Hepatic stellate cell (primary cell): ENCODE data around the gene UMOD.
"Not testable (repeated sequence)": the region's sequence is repeated elsewhere in the genome, so short reads cannot be mapped to it uniquely, and the experiment has no call there.

ENCODE experiments used
- DNase-seq: peaks from one replicate; pipeline ENCODE4 v3.0.0; 2011; ENCODE audit warnings: low spot score

The UMOD gene

DNA sequence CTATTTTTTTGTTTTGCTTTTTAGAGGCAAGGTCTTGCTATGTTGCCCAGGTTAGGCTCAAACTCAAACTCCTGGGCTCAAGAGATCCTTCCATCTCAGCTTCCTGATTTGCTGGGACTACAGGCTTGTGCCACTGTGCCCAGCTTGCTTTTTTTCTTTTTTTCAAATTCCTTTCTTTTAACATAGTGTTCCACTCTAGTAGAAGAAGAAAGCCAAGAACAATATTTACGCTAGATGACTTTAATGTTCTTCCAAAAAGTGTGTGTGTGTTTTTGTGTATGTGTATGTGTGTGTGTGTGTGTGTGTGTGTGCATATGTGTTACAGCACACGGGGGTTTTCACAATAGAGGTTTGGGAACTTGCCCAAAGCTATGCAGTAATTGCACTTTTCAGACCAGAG, 10.7 kb upstream of the UMOD start:
- no peak for DNase-seq

DNA sequence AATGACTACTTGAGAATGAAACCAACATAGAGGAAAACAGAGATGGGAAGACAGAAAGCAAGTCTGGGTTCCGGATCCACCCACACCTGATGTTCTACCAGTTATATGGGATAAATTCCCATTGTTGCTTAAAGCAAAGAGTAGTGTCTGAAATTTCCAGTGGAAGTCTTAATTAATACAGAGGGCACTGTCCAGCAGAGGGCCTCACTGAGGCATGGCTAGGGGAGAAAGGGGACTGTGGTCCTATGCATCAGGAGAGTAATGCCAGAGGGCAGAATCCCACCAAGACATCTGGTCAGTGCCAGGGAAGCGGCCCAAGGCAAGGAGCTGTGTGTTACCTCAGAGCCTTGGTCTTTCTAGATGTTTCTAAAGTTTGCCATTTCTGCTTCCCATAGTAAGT, 7.5 kb upstream of the UMOD start:
- DNase-seq = no peak

DNA sequence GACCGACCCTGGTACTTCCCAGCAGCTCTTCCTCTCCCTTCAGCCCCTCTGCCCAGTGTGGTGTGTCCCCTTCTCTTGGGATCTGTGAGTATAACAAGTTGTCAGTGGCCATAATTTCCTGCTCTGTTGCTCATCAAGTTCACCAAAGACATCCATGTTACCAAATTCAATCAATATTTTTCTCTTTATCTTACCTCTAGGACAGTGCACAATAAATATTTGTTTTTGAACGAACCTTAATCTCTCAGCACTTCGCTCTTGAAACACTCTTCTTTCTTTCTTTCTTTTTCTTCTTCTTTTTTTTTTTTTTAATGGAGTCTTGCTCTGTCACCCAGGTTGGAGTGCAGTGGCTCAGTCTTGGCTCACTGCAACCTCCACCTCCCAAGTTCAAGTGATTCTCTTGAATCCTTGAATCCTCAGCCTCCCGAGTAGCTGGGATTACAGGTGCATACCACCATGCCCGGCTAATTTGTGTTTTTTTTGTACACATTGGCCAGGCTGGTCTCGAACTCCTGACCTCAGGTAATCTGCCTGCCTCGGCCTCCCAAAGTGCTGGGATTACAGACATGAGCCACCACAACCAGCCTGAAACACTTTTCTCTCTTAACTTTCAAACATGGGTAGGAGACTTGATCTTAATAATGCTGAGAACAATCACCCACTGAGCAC, 2.7 kb upstream of the UMOD start:
- DNase-seq = no peak

DNA sequence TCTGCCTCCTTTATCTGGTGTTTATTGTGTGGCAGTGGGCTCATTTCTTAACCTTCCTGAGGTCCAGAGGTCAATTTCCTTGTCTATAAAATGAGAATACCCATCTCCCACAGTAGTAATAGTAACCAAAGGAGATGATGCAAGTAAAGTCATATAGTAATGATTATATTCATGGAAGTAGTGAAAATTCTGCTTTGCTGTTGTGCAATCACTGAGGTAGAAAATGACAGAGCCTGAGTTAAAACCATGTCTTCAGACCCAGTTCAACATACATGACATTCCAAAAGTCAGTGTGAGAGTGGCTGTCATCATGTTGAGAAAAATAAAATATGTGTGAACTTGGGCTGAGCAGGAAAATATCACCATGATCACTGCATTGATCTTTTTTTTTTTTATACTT, 864 bp upstream of the UMOD start:
- no peak for DNase-seq

DNA sequence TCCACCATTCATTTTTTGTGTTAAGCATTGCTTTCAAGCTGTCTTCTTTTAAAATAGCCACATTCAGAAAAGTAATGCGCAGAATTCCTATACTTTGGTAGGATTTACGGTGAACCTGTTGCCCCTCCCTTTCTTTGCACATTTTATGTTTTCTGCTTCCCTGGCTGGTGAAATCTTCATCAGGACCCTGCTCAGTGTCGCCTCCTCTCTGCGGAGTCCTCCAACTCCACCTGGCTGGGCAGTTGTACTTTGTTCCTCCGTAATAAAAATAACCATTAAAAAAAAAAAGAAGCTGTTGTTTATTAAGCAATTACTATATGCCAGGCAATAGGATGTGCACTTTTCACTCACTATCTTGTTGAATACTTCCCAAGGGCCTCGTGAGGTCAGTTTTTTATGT, 2.9 kb downstream of the UMOD start:
- no peak for DNase-seq

DNA sequence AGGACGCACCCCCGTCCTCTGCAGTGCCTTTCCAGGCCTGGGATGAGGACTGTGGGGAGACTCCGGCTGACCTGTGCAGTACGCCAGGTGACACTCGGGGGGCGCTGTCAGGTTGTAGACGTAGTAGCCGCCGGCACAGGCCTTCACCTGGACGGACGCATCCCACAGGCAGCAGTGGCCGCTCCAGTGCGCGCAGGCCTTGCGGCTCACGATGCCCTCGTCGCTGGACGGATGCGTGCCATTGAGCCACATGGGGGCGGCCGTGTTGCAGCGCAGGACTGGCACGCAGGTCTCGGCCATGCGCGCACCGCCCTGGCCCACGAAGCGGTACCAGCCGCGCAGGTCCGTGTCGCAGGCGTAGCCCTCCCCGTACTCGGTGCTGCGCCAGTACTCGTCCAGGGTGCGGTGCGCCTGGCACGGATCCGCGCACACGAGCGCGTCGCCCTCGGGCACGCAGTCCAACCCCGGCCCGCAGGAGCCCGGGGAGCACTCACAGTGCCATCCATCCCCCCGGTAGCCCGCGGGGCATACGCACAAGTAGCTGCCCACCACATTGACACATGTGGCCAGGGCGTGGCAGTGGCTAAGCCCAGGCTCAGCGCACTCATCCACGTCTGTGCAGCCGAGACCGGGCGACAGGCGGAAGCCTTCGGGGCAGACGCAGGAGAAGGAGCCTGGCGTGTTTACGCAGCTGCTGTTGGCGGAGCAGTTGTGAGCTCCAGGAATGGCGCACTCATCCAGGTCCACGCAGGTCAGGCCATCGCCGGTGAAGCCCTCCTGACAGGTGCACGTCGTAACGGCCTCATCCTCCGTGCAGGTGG, 3.9 kb downstream of the UMOD start:
- DNase-seq = no peak

DNA sequence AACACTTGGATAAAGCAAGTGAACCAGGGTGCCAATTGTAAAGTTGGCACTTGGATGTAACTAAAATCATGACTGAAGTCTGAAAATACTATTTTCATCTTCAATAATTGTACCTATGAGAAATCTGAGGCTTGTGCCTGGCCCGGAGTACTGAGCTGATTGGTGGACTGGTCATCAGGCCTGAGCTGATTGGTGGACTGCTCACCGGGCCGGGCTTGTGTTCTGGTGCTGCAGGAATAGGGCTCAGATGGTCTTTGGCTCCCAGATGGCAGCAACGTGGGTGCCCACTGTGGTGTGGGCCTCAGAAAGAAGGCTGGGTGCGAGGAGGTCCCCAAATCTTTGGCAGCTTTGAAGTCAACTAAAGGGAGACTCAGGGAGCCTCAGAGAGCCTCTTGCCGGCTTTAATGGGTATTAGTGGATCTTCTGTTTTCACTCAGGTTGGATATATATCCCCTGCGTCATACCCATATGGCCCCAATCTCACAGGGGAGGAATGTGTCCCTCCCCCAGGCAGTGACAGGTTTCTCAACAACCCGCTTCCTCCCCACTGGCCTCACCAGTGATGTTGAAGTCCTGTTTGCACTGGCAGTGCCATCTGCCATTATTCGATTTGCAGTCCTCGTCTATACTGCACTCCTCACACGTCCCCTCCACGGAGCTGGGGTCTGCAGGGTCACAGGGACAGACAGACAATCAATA, 4.7 kb downstream of the UMOD start:
- DNase-seq = no peak

DNA sequence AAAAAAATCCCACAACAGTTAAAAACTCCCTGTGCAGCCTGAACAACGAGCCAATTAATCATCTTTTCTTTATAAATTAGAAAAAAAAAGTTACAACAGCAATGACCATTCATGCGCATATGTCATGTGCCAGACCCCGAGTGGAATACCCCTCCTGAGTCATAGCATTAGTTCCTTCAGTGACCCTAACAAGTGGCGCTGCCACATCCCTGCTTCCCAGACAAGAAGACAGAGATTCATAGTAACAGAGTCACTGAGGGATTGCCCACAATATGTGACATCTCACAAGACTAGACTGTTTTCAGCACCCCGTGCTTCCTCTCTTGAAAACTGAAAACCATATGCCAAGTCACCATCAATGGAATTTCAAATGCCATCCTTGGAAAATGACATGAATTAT, 7.9 kb downstream of the UMOD start:
- no peak for DNase-seq

DNA sequence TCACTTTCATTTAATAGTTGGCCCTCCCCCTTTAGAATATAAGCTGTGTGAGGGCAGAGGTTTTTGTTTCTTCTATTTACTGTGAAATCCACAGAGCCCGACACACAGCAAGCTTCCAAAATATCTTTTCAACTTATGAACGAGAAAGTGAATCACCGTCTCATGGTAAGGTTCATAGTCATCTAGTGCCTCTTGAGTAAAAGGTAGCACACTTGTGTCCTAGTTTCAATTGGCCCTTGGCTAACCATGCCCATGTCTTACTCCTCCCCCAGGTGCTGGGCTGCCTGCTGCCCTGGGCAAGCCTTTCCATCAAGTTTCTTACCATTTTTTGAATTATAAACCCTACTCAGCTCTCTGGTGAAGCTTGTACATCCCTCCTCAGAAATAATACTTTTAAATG, 12.8 kb downstream of the UMOD start:
- no peak for DNase-seq

DNA sequence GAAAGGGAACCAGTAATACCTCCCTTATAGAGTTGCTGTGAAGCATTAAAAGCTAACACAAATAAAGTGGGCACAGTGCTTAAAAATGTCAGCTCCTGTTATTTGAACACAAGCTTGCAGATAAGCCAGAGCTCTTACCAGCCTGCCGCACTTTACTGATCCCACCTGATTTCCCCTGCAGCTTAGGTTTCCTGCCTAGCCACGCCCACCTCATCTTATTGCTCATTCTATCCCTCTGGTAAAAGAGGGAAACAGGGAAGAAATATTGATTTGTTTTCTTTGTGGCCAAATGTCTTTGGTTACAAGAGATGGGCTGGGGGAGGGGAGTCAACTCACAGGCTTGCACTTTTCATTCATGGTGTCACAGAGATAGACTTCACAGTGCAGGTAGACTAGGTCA, 15.6 kb downstream of the UMOD start:
- DNase-seq = no peak

DNA sequence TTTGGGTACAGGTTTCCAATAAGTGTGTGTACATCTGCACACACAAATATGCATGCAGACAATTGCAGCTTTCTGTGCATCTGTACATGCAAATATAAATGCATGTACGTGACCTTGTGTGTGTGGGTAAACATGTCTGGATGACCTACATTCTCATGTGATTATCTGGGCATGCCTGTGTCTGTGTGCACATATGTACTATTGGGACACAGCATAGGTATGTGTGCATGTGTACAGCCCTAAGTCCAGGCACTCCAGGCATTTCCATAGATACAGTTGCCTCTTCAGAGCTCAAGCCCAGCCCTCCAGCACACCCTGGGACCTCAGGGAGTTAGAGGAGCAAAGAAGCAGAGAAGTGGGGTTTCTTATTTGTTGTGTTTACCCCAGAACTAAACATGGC, 18.1 kb downstream of the UMOD start:
- DNase-seq = no peak

DNA sequence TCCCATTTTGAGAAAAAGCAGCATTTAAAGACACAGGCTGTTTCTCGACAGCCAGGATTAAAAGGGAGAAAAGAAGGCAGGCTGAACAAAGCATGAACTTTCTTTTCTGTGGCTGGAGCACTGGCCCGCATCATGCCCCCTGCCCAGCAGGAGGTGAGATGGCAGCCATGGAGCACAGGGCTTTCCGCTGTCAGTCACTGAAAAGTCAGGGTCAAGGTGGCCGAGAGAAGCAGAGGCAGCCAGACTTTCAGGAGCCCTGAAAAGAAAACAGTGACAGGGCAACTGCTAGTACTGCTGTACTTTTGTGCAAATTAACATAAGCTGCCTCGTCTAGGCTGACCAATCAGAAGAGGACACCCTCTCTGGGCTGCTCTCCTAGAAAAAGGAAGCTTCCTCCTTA, 19.4 kb downstream of the UMOD start:
- DNase-seq = no peak

DNA sequence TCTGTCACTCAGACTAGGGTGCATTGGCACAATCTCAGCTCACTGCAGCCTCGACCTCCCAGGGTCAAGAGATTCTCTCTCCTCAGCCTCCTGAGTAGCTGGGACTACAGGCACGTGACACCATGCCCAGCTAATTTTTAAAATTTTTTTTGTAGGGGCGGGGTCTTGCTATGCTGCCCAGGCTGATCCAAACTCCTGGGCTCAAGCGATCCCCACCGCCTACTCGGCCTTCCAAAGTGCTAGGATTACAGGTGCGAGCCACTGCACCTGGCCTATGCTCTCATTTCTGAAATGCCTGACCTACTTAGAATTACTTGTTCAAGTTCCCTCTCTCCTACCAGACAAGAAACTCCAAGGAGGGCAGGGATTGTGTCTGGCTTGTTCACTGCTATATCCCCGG, 20.1 kb downstream of the UMOD start:
- no peak for DNase-seq

DNA sequence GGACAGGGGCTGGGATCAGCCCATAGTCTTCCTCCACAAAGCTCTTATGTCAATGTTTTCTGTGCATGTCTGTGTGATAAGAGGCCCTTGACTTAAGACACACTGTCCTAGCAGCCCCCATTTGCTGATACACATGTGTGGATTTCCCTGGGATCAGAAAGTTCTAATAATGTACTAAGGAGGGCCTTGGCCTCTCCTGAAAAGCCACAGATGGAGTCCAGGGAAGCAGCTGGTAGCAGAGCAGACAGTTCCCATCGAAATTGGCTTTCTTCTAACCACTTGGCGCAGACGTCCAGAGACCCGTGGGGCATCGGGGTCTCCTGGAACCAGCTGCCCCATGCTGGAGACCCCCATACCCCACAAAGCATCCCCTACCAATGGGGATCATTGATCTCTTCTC, 20.9 kb downstream of the UMOD start:
- no peak for DNase-seq

DNA sequence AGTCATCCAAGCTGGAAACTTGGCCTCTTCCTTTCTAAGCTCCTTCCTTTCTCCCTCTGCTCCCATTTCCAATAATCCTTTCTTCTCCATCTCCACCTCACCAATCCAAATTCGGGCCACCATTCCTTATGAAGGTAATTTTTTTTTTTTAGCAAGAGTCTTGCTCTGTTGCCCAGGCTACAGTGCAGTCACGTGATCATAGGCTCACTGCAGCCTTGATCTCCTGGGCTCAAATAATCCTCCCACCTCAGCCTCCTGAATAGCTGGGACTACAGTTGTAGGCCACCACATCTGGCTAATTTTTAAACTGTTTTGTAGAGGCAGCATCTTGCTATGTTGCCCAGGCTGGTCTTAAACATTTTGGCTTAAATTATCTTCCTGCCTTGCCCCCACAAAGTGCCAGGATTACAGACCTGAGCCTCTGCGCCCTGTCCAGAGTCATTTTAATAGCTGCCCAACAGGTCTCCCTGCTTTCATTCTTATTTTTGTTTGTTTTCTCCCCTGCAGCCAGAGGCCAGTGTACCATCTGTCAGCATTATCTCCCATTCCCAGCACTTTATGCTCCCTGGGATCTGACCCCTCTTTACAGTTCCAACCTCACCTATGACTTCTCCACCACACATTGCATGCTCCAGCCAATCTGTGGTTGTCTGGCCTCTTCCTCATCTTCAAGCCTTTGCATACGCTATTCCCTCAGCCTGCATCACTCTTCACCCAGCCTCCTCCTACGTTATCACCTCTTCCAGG, 22.9 kb downstream of the UMOD start:
- no peak for DNase-seq

DNA sequence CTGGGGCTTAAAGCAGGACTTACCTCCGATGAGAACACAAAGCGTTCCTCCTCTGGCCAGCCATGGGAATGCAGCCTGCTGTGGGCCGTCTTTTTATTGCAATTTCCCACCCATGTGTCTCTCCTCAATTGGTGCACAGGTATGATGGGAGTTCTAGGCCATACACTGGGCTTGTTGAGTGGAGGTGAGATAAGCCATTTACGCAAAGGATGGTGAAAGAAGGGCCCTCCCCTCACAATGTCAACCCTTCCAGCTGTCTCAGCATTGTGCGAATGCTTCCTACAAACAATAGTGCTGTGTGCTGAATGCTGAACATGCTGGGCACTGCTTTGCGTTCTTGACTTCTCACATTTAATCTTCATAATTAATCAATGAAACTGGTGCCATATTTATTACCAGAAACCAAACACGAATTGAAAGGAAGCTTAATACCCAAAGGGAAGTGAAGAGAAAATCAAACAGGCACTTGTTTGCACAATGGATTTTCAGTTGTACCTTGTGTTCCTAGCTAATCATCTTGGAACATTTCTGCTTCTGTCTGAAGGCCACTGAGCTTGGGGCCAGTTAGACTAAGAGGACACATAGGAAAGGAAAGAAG, 25.0 kb downstream of the UMOD start, which contains the start of gene GP2:
TSS of gene GP2 (minus strand) at position 70 of the 598 bp plus-strand sequence. CDS start 1,082 bp downstream, outside the sequence.
- no peak for DNase-seq

DNA sequence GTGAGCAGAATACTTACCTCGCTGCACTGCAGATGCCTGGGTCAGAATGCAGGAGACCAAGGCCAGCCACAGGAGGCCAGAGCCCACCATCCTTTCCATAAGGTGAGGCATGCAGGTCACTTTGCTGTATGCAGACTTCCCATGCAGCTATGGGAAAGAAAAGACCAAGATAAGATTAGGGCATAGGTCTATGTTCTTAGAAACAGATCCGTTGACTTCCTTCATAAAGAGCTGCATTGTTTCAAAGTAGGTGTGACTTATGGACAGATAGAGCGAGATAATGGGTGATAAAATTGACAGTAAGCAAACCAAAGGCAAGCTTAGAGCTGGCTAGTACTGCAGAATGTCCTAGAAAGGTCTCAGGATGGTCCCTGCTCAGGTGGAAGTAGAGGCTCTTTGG, 26.2 kb downstream of the UMOD start:
- DNase-seq = no peak

DNA sequence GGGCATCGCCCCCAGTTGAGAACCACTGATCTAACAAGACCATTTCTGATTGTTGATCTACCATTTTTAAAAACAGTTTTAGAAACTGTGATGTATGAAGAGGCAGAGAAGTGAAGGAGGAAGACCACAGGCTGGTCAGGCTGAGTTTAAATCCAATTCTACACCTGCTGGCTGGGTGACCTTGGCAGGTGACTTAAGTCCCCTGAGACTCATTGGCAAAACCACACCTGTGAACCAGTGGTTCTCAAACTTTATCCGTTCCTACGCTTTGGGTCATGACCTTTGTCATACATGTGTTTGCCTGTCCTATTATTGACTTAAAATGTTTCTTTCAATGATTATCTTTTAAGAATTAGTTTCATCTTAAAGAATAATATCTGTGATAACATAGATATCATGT, 27.5 kb downstream of the UMOD start:
- DNase-seq = no peak

DNA sequence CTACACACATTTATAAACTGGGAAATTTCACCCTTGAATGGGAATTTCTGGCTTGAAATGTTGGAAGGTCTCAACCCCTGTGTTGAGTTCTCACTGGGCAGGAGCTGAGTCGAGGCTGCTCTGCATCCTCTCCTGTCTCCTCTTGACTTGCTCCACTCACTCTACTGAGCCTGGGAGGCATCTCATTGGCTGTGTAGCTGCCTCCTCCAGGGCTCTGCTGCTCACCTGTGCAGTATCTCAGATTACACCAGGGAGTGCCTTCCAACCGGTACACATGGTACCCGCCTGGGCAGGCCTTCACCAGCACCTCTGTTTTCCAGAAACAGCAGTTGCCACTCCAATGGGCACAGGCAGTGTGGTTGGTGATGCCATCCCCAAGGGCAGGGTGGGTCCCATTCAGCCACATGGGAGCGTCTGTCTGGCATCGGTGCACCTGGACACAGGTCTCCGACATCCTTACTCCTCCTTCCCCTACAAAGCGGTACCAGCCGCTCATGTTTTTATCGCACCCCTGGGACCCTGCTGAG, 28.9 kb downstream of the UMOD start:
- DNase-seq = no peak

DNA sequence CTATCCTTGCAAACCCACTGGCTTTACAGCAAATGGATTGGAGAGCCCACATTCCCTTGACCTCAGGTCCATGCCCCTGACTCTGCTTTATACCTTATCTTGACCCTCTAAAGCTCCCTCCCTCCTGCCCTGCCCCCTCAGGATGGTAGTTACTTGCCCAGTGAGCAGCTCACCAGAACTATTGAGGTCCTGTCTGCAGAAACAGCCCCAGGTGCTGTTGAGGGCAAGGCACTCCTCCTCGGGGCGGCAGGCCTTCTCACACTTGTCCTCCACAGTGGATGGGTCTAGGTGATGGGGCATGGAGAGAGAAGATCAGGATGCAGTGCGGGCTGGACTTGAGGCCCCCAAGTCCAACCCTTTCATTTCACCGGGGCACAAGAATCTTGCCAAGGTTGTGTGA, 29.8 kb downstream of the UMOD start:
- no peak for DNase-seq

DNA sequence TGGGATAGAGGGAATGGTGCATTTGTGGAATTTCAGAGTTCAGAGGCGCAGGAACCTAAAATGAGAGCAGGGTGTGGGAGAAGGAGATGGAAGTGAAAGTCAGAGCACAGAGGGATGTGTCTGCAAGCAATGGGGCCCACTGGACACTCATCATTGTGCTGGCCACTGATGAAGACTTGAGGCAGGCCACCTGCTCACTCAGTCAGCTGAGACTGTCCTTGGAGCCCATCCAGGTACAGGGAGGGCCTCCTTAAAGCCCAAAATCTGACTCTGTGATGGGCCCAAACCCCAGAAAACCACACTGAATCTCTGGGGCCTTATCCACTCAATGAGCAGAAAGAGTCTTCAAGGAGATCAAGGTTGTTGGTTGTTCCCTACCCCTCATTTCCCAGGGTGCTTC, 30.8 kb downstream of the UMOD start:
- no peak for DNase-seq

DNA sequence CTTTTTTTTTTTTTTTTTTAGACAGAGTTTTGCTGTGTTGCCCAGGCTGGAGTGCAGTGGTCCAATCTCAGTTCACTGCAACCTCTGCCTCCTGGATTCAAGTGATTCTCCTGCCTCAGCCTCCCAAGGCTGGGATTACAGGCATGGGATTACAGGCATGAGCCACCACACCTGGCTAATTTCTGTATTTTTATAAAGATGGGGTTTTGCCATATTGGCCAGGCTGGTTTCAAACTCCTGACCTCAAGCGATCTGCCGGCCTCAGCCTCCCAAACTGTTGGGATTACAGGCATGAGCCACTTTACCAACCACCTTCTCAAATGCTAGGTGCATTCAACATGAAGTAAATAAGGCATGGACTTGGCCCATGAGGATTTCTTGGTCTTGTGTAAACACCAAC, 31.5 kb downstream of the UMOD start:
- DNase-seq = not testable (repeated sequence)
